A204.1 (cell line): ENCODE results near the gene FAM120B.
"Not testable (repeated sequence)": the region's sequence is repeated elsewhere in the genome, so short reads cannot be mapped to it uniquely, and the experiment has no call there.

Experiments used
- FAIRE-seq: peaks from 2 replicates; lab custom pipeline; 2012; peaks lifted over from hg19 to GRCh38; lab: Jason Lieb, UNC

FAM120B gene

GRCh38 chr6:170383466-170384035, 77.0 kb downstream of the FAM120B start:
- FAIRE-seq = no peak

DNA sequence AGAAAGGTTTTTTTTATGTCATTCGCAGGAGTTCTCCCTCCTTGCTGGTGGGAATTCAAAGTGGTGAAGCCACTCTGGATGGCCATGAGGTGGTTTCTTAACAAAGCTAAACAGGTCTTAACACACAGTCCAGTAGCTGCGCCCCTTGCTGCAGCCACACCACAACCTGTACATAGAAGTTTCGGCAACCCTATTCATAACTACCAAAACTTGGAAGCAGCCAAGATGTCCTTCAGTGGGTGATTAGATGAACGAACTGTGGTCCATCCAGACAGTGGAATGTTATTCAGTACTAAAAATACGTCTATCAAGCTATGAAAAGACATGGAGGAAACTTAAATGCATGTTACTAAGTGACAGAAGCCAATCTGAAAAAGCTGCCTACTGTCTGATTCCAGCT, 78.9 kb downstream of the FAM120B start:
- no peak for FAIRE-seq

- no peak for FAIRE-seq
These were observed 81.6 kb downstream of the FAM120B start for GRCh38 chr6:170388113-170388512.

GRCh38 chr6:170393033-170393432, 86.5 kb downstream of the FAM120B start:
- no peak for FAIRE-seq

GRCh38 chr6:170393807-170394399, 87.3 kb downstream of the FAM120B start:
- FAIRE-seq = no peak

DNA sequence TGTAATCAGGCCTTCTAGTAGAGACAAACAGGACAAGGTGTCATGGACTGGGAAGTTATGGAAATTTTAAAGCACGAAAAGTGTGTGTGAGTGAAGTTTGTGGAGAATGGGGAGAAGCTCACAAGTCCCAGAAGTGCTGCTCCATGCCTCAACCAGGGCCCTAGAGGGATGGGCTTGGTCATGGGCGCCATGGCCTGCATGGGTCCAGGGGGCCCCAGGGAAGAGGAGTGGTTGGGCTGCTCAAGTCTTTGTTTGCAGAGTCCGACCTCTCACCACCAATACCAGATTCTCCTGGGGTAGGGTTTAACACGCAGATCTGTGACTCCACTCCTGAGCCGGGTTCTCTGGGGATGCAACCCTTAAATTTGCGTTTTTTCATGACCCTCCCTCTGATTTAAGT, 88.4 kb downstream of the FAM120B start:
- FAIRE-seq = no peak

GRCh38 chr6:170398743-170399369, 92.3 kb downstream of the FAM120B start:
- not testable (repeated sequence) for FAIRE-seq

GRCh38 chr6:170399955-170400558, 93.5 kb downstream of the FAM120B start:
- FAIRE-seq = not testable (repeated sequence)

GRCh38 chr6:170402318-170403040, 95.9 kb downstream of the FAM120B start:
- no peak for FAIRE-seq

- no peak for FAIRE-seq
These were observed 96.9 kb downstream of the FAM120B start for GRCh38 chr6:170403451-170403850.

DNA sequence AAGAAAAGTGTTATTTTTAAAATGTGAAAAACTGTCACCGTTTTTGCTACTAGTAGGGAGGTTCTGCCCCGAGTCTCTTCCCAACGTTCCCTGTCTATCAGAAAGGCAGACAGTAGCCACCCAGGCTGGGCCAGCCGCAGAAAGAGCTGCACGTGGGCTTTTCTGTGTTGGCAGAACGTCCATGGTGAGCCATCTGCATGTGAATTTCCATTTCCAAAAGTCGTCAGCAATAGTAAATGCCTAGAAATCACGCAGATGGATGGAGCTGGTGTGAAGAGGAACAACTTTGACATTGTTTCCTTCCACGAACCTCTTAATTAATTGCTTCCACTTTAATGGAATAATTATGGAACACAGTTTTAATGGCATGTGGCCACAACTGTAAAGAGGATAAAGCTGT, 97.5 kb downstream of the FAM120B start:
- no peak for FAIRE-seq

DNA sequence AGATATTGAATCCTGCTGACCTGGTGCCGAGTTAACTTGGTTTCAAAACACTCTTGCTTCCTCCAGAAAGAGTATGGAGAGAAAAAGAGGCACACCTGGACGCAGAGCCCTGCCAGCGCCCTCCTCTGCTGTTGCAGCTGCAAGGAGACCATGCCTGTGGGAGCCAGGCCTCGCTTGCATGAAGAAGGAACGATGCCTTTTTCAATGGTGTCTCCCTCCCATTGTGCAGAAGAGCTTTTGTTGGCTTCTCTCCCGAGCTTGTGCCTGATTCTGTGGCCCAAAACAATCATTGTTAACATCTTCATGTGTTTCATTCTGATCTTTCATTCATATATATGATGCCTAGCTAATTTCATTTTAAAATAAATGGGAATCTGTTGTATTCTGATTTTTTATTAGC, 98.1 kb downstream of the FAM120B start:
- FAIRE-seq = no peak

DNA sequence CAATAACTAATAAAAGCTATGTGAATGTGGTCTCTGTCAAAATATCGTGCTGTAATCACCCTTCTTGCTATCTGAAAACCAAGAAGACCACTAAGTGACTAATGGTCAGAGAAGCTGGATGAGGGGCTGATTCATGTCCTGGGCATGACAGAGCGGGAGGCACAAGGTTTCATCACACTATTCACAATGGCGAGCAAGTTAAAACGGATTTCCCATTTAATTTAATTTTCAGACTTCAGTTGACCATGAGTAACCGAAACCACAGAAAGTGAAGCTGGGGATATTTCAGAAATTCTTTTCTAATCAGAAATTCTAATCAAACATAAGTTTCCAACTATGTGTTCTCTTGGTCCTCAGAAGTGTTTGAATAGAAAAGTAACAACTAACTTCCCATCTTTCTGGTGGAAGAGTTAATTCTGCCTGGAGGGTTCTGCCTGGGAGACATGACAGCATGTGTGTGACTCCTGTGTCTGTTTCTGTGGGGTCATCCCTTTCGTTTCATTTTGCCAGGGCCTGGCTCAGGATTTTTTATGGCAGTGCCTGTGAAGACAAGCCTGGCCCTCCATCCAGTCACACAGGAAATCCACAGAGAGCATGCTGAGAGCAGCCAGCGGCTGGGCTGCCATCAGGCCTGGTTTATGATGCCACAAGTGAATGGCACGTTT, 98.9 kb downstream of the FAM120B start:
- FAIRE-seq = no peak

GRCh38 chr6:170407200-170407599, 100.6 kb downstream of the FAM120B start:
- no peak for FAIRE-seq

- FAIRE-seq = no peak
These were observed 101.4 kb downstream of the FAM120B start for GRCh38 chr6:170407932-170408331.

GRCh38 chr6:170409746-170410145, 103.2 kb downstream of the FAM120B start:
- not testable (repeated sequence) for FAIRE-seq

GRCh38 chr6:170410241-170410640, 103.7 kb downstream of the FAM120B start:
- no peak for FAIRE-seq

GRCh38 chr6:170415318-170415717, 108.8 kb downstream of the FAM120B start:
- no peak for FAIRE-seq

DNA sequence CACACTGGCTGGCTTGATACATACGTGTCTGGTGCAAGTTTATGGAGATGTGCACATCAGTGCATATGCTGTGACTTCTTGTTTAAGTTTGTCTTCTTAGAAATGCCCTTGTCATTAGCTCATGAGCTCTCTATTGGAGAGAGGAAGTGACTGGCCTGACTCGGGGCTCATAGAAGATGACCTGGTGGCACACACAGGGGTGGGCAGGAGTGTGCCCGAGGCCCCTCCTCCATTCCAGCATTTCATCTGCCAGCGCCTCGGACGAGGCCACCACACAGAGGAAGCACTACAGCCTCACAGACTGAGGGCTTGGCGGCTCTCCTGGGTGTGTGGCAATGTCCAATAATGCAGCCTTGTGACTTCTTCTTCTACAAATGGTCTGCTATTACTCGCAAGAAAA, 109.7 kb downstream of the FAM120B start:
- no peak for FAIRE-seq

DNA sequence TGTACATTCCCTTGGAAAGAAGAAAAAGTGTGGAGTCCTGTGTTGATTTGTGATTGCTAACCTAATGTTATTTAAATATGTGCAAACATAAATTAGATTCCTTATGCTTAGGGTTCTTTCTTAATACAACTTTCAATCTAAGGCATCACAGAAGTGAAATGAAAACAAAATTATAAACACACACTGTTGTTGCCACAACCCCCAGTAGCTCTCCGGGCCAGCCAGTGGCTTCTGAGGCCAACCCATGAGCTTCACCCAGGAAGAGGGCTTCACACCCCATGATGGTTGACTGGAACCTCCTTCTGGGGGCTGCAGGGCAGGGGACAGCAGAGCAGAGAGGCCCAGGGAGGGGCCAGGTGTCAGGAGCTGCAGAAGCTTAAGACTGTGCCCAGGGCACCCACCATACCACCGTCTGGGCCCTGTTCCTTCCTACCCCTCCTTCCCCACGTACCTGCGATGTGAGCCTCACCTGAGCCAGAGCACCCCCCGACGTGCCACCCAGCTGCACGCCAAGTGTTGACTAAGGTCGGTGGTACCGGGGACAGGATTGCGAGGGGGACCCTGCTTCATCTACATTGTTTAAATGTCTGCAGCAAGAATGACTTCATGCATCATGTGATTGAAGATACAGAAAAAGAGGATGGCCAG, 110.5 kb downstream of the FAM120B start:
- no peak for FAIRE-seq

GRCh38 chr6:170417881-170418280, 111.3 kb downstream of the FAM120B start:
- FAIRE-seq = no peak

DNA sequence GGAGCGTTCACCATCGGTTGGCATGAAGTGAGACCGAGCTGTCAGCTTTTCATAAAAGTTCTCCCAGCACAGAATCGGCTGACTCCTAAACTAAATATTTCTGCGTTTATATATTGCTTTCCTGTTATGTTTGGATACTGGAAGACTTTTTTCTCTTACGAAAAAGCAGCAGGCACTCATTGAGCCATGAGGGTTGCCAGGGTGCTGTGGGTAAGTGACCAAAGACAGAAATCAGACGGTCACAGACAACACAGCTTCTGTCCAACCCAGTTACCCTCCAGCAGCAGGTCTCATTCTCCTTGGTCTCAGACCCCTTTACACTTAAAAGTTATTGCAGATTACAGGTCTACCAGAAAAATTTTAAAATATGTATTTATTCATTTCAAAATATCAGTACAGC, 113.7 kb downstream of the FAM120B start:
- no peak for FAIRE-seq
